Keratinocyte (primary cell): ENCODE results near the gene LRP3.

Experiments used
- EZH2 ChIP-seq: IDR thresholded peaks from one replicate; pipeline ENCODE4 v1.6.1; 2012; ENCODE audit warnings: inconsistent platforms, mild to moderate bottlenecking, low read length, moderate library complexity
- TF ChIP-seq, protein P1 (sequence below), 3 experiments: IDR thresholded peaks in 1 of 3; conservative IDR thresholded peaks in 1 of 3; optimal IDR thresholded peaks in 1 of 3; 2 replicates in 2 of 3; 3 replicates in 1 of 3; pipeline versions ENCODE3 to v1.5.1; 2011; ENCODE audit warnings: low read length in 3 of 3, mild to moderate bottlenecking in 3 of 3, moderate library complexity in 2 of 3, control low read depth in 1 of 3, inconsistent platforms in 1 of 3; ENCODE audit not compliant: insufficient read depth in 2 of 3; ENCODE audit errors: extremely low read depth in 1 of 3

DNA sequence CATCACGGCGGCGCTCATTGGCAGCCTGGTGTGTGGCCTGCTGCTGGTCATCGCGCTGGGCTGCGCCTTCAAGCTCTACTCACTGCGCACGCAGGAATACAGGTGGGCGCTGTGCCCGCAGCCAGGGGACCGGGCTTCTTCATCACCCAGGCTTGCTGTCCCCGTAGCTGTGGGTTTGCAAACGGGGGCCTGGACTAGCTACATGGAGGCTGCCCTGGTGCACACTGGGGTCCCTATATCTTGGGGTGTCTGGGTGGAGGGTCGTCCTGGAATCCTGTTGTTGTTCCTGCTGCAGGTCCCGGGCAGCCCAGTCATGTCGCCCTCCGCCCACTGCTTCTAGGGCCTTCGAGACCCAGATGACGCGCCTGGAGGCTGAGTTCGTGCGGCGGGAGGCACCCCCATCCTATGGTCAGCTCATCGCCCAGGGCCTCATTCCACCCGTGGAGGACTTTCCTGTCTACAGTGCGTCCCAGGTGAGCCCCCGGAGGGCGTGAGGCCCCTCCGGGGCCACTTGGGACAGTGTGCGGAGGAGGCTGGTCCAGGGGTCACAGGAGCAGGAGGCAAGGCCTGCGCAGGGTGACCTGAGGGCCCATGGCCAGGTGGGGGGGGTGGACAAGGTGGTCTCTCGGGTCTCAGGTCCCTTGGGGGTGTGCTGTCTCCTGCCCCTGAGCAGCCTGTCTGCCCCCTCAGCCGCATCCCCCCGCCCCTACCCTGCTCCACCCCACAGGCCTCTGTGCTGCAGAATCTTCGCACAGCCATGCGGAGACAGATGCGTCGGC, 12.3 kb downstream of the LRP3 start:
- TF ChIP-seq, protein P1, sequence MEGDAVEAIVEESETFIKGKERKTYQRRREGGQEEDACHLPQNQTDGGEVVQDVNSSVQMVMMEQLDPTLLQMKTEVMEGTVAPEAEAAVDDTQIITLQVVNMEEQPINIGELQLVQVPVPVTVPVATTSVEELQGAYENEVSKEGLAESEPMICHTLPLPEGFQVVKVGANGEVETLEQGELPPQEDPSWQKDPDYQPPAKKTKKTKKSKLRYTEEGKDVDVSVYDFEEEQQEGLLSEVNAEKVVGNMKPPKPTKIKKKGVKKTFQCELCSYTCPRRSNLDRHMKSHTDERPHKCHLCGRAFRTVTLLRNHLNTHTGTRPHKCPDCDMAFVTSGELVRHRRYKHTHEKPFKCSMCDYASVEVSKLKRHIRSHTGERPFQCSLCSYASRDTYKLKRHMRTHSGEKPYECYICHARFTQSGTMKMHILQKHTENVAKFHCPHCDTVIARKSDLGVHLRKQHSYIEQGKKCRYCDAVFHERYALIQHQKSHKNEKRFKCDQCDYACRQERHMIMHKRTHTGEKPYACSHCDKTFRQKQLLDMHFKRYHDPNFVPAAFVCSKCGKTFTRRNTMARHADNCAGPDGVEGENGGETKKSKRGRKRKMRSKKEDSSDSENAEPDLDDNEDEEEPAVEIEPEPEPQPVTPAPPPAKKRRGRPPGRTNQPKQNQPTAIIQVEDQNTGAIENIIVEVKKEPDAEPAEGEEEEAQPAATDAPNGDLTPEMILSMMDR (optimal IDR thresholded peaks at IDR 0.05 in 1 of 3, IDR thresholded peaks at IDR 0.05 in 1 of 3, conservative IDR thresholded peaks at IDR 0.05 in 1 of 3; ENCODE audit: extremely low read depth in 1 of 3, insufficient read depth in 2 of 3, low read length in 3 of 3), result no peak
- no peak for TF ChIP-seq EZH2
